Sigmoid colon (tissue), 7 donors: ENCODE data around the gene TMEM30A. TPM values are rescaled to one million over a fixed set of nuclear protein-coding genes. Genes with fewer than 3 reads are reported as not detected.
A peak's percentile ranks its signal among the peaks of the same experiment; 100 is the strongest.

Source experiments
- DNase-seq: peaks from one replicate; pipeline ENCODE4 v3.0.0-alpha.2; 2019
- H3K27ac ChIP-seq, 4 donors: fragments of 200-600 bp; sonication (generic); one replicate each; pipeline ENCODE4 v1.5.1; 2016 to 2019; ENCODE audit warnings: mild to moderate bottlenecking in 1 of 4
- H3K27me3 ChIP-seq, 3 donors: fragments of 200-600 bp; sonication (generic); one replicate each; pipeline ENCODE4 v1.5.1; 2019; ENCODE audit warnings: mild to moderate bottlenecking in 1 of 3
- H3K36me3 ChIP-seq, 4 donors: fragments of 200-600 bp; sonication (generic); one replicate each; pipeline ENCODE4 v1.5.1; 2016 to 2019
- H3K4me1 ChIP-seq, 4 donors: fragments of 200-600 bp; sonication (generic); one replicate each; pipeline ENCODE4 v1.5.1; 2017 to 2019
- H3K4me3 ChIP-seq, 4 donors: fragments of 200-600 bp; sonication (generic); one replicate each; pipeline ENCODE4 v1.5.1; 2017 to 2019; ENCODE audit warnings: mild to moderate bottlenecking in 2 of 4, moderate library complexity in 1 of 4
- H3K9me3 ChIP-seq, 4 donors: fragments of 200-600 bp in 3 of 4; sonication (generic) in 3 of 4; one replicate each; pipeline versions ENCODE4 v1.5.1 to v1.6.1; 2013 to 2019
- EP300 ChIP-seq, 4 donors: sonication (generic); formaldehyde crosslinking; IDR thresholded peaks; one replicate each; pipeline ENCODE4 v1.6.1; 2017; ENCODE audit warnings: antibody characterized with exemption in 4 of 4
- POLR2A ChIP-seq, 2 donors: fragments of 450-650 bp; IDR thresholded peaks; one replicate each; pipeline ENCODE4 v1.6.1; 2016; ENCODE audit warnings: antibody characterized with exemption in 2 of 2, mild to moderate bottlenecking in 2 of 2, moderate library complexity in 2 of 2
- POLR2AphosphoS5 ChIP-seq, 4 donors: sonication (generic); formaldehyde crosslinking; IDR thresholded peaks; one replicate each; pipeline ENCODE4 v1.6.1; 2017; ENCODE audit warnings: antibody characterized with exemption in 4 of 4
- WGBS, 2 donors: extraction: QIAGEN DNeasy Blood & Tissue Kit; methylation state at CpG; one replicate each; pipeline ENCODE4 v1.1.7; 2013; 5-methylcytosine and 5-hydroxymethylcytosine counted together
- intact Hi-C: fragments of 100-400 bp; cut with DNase I; formaldehyde crosslinking; loops from one replicate; pipeline ENCODE4 v1.15.1; 2023
- polyA plus RNA-seq, 3 donors: library from polyadenylated mRNA; stranded (reverse); fragments of 200-250 nt; gene quantifications; one replicate each; pipeline ENCODE4 v1.2.3, GENCODE V29; 2013
- total RNA-seq, 4 donors: library from RNA; depleted of rRNA; stranded (reverse); fragments of >200 nt; gene quantifications; one replicate each; pipeline ENCODE4 v1.1.0, GENCODE V29; 2016
- TF ChIP-seq, protein P1 (sequence below), 4 experiments: fragments of 450-650 bp in 3 of 4; fragments of 200-600 bp in 1 of 4; IDR thresholded peaks; one replicate each; pipeline ENCODE4 v1.5.1; 2016 to 2019; ENCODE audit warnings: antibody characterized with exemption in 4 of 4, mild to moderate bottlenecking in 3 of 4, moderate library complexity in 2 of 4
- donor health status: healthy with polysubstance abuse.
- donor health status: Bipolar disorder and iron deficiency.
- donor health status: healthy.

TMEM30A gene
- total and polyA plus RNA-seq, 7 donors: 10.8 to 95.6 (median 69.5) TPM

DNA sequence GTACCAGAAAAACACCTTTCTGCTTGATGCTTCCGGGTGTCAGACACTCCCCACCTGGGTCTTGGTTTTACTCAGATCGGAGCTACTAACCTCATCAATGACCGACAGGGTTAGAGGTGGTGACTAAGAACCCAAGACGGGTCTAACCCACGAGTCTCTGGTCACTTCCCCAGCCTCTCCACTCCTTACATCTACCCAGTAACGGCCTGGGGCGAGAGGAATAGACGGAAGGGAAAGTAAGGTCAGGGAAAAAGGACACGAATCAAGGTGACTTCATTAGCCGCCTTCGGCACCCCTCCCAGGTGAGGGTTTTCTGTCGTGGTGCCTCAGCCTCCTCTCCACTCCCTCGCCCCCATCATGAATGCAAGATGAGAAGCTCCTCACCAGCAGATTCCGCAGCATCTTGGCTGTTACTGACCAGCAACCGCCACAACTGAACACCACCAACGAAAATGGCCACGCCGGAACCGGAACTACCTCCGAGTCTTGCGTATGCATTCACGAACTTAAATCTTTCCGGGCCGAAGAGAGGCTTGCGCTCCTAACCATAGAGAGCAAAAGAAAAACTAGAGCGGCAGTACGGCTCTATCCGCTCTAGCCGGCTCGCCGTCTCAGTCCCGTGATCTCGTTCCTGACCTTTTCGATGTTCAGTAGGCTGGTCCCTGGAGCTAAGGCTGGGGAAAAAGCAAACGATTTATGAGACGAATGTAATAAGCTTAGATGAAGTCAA, 41.1 kb downstream of the TMEM30A start, which contains the start of gene COX7A2:
COX7A2 (minus strand) TSS at position 469 of the 730 bp plus-strand sequence; CDS start at position 402, 67 bp downstream.
- Histone ChIP-seq H3K9me3 (no peaks in the 10 kb centered on the region), H3K36me3 (peaks cover 9 to 28% (median 13%) of the 10 kb centered on the region in 4 donors), H3K27me3 (no peaks in the 10 kb centered on the region), H3K27ac (peak within 1 kb of the TSS; percentile 91 to 96 (median 93)), H3K4me1 (peaks cover 0 to 32% (median 24%) of the 10 kb centered on the region in 4 donors), H3K4me3 (peak within 1 kb of the TSS; percentile 73 to 94 (median 78))
- 0% methylated on average over 36 of the region's 36 CpGs for WGBS, 2 donors
- TF ChIP-seq EP300 (IDR thresholded peaks at IDR 0.05) (peak in 1 of 4 donors; percentile 63), POLR2A (IDR thresholded peaks at IDR 0.05) (peak; percentile 82 to 88), POLR2AphosphoS5 (IDR thresholded peaks at IDR 0.05) (peak; percentile 92 to 97 (median 94))
- TF ChIP-seq, protein P1, sequence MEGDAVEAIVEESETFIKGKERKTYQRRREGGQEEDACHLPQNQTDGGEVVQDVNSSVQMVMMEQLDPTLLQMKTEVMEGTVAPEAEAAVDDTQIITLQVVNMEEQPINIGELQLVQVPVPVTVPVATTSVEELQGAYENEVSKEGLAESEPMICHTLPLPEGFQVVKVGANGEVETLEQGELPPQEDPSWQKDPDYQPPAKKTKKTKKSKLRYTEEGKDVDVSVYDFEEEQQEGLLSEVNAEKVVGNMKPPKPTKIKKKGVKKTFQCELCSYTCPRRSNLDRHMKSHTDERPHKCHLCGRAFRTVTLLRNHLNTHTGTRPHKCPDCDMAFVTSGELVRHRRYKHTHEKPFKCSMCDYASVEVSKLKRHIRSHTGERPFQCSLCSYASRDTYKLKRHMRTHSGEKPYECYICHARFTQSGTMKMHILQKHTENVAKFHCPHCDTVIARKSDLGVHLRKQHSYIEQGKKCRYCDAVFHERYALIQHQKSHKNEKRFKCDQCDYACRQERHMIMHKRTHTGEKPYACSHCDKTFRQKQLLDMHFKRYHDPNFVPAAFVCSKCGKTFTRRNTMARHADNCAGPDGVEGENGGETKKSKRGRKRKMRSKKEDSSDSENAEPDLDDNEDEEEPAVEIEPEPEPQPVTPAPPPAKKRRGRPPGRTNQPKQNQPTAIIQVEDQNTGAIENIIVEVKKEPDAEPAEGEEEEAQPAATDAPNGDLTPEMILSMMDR (IDR thresholded peaks at IDR 0.05): no peak
- intact Hi-C loops: loop anchor here (2.0 kb wide), 1 partner anchor 41 kb away; the partner anchor contains the start of gene TMEM30A
- DNase-seq: peak; percentile 96

DNA sequence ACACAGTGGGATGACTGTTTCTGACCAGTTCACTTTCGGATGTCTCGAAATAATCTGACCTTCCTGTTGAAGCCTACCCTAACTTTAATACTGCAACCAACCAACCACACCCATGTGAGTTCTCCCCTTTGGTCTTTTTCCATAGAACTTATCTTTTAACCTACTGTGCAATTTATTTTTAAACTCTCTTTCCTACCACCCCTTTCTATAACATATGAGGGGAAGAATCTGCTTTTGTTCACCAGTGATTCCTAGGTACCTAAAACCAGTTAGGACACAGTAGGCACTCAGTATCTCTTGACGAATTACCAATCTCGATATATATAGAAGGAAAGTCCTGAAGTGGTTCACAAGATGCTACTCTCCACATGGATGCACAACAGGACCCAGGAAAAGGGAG, 48.0 kb downstream of the TMEM30A start:
- TF ChIP-seq POLR2AphosphoS5 (IDR thresholded peaks at IDR 0.05): no peak
- no peak for TF ChIP-seq EP300 (IDR thresholded peaks at IDR 0.05)
- TF ChIP-seq POLR2A (IDR thresholded peaks at IDR 0.05): no peak
- TF ChIP-seq, protein P1 (IDR thresholded peaks at IDR 0.05): no peak
- 91 to 96% methylated on average over 4 of the region's 4 CpGs for WGBS, 2 donors
- Histone ChIP-seq H3K4me3 (no peak overlapping the region), H3K27ac (no peak overlapping the region), H3K36me3 (peaks cover 9 to 57% (median 18%) of the 10 kb centered on the region in 4 donors), H3K4me1 (peaks cover 0 to 32% (median 9%) of the 10 kb centered on the region in 4 donors), H3K9me3 (no peaks in the 10 kb centered on the region), H3K27me3 (no peaks in the 10 kb centered on the region)
- DNase-seq: no peak
- intact Hi-C loops: no loop called here

DNA sequence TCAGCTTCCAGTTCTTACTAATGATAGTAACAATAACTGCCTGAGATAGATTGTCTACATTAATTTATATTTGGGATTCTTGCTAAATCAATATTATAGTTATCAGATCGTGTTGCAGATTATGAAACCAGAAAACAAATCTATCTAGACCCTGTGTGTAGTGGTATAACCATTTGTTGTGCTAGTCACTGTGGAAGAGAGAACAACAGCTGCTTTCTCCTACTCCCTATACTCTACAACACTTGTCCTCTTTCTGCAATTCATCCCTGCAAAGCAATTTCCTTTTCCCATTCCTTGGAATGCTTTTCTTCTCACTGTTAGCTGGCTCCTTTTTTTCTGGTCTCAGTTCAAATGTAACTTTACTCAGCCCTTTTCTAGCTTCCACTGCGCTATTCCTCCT, 49.3 kb downstream of the TMEM30A start:
- TF ChIP-seq POLR2A (IDR thresholded peaks at IDR 0.05): no peak

DNA sequence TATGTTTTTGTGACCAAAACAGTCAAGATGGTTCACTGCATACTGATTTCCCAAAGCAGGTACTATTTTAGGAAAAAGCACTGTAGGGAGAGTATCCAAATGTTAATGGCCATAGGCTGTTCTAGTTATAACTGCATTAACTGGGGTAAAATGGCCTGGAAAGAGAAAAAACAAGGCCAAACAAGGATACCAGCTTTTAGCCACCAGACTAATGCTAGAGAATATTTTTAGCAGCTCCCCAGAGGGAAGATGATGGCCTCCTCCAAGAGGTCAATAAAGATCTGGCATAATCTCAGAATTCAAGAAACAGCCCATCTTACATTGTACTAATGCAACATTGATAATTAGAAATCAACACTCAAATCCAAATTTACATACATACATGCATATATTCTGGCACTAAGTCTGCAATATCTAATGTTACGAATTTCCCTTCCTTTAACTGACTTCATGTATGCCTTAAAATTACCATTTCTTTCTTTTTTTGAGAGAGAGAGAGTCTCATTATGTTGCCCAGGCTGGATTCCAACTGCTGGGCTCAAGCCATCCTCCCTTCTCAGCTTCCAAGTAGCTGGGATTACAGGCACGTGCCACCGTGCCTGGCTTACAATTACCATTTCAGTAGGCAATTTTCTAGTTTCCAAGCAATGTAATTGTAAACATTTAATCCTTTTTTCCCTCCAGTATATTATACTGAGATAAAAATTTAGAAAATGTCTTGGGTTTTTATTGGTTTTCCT, 50.3 kb downstream of the TMEM30A start:
- DNase-seq: no peak
- Histone ChIP-seq H3K4me1 (peaks cover 0 to 27% (median 0%) of the 10 kb centered on the region in 4 donors), H3K36me3 (peaks cover 7 to 37% (median 12%) of the 10 kb centered on the region in 4 donors), H3K4me3 (no peak overlapping the region), H3K27me3 (no peaks in the 10 kb centered on the region), H3K9me3 (no peaks in the 10 kb centered on the region), H3K27ac (no peak overlapping the region)
- intact Hi-C loops: no loop called here
- TF ChIP-seq POLR2A (IDR thresholded peaks at IDR 0.05): no peak
- TF ChIP-seq, protein P1 (IDR thresholded peaks at IDR 0.05): no peak
- TF ChIP-seq POLR2AphosphoS5 (IDR thresholded peaks at IDR 0.05): no peak
- no peak for TF ChIP-seq EP300 (IDR thresholded peaks at IDR 0.05)
- WGBS, 2 donors: 75 to 81% methylated on average over 3 of the region's 3 CpGs

More for the DNA sequence above, 49.3 kb downstream of the TMEM30A start:
- WGBS, 2 donors: 82 to 92% methylated on average over 2 of the region's 2 CpGs
- no peak for DNase-seq
- Histone ChIP-seq H3K9me3 (no peaks in the 10 kb centered on the region), H3K27ac (no peak overlapping the region), H3K4me1 (peaks cover 0 to 26% (median 0%) of the 10 kb centered on the region in 4 donors), H3K4me3 (no peak overlapping the region), H3K36me3 (peaks cover 9 to 47% (median 18%) of the 10 kb centered on the region in 4 donors), H3K27me3 (no peaks in the 10 kb centered on the region)
- intact Hi-C loops: no loop called here

DNA sequence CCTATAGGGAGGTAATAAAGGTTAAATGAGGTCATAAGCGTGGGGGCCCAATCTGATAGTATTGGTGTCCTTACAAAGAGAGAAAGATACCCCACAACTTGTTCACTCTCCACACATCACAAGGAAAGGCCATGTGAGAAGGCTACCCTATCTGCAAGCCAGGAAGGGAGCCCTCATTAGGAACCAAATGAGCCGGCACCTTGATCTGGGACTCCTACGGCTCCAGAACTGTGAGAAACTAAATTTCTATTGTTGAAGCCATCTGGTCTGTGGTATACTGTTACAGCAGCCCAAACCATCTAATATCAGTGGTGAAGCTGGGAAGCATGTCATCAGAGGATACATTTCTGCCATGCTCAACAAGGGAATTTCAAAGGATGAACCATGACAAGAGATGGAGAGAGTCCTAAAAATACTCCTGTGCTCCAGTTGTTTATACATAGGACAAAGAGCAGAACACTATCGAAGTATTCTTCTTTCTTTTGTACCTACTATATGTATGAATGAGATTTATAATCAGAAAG, 51.4 kb downstream of the TMEM30A start:
- H3K4me1 ChIP-seq: peaks cover 0 to 27% (median 0%) of the 10 kb centered on the region in 4 donors
- no peaks in the 10 kb centered on the region for H3K27me3 ChIP-seq
- no peak for TF ChIP-seq POLR2A (IDR thresholded peaks at IDR 0.05)
- TF ChIP-seq, protein P1 (IDR thresholded peaks at IDR 0.05): no peak
- TF ChIP-seq POLR2AphosphoS5 (IDR thresholded peaks at IDR 0.05): no peak
- no peak for TF ChIP-seq EP300 (IDR thresholded peaks at IDR 0.05)
- intact Hi-C loops: no loop called here
- no peak overlapping the region for H3K27ac ChIP-seq
- H3K4me3 ChIP-seq: no peak overlapping the region
- DNase-seq: no peak
- H3K36me3 ChIP-seq: peaks cover 0 to 26% (median 5%) of the 10 kb centered on the region in 4 donors
- no peaks in the 10 kb centered on the region for H3K9me3 ChIP-seq
- 95% methylated on average over 4 of the region's 4 CpGs for WGBS, 2 donors
